Neuronal stem cell (in vitro differentiated cells): ENCODE results near the gene RPS21.

Experiments
- DNase-seq: peaks from one replicate; pipeline ENCODE4 v3.0.0-alpha.2; 2013; ENCODE audit warnings: low spot score
- H2AFZ ChIP-seq: one replicate; pipeline ENCODE4 v1.6.1; 2013; ENCODE audit warnings: mild to moderate bottlenecking, low read length, inconsistent platforms
- H2AK5ac ChIP-seq: 2 replicates; pipeline ENCODE4 v1.6.1; 2013; ENCODE audit warnings: low read depth, mild to moderate bottlenecking, inconsistent platforms, low read length, moderate library complexity, mixed read lengths
- H2BK120ac ChIP-seq: 2 replicates; pipeline ENCODE4 v1.6.1; 2013; ENCODE audit warnings: low read depth, mild to moderate bottlenecking, inconsistent platforms, low read length, moderate library complexity, mixed read lengths
- H2BK12ac ChIP-seq: one replicate; pipeline ENCODE4 v1.6.1; 2013; ENCODE audit warnings: low read length, inconsistent platforms
- H2BK15ac ChIP-seq: 2 replicates; pipeline ENCODE4 v1.6.1; 2013; ENCODE audit warnings: mild to moderate bottlenecking, low read length, inconsistent platforms, mixed read lengths
- H2BK5ac ChIP-seq: one replicate; pipeline ENCODE4 v1.6.1; 2013; ENCODE audit warnings: inconsistent platforms, mild to moderate bottlenecking, low read length, moderate library complexity
- H3K14ac ChIP-seq: one replicate; pipeline ENCODE4 v1.6.1; 2013; ENCODE audit warnings: low read length, inconsistent platforms
- H3K18ac ChIP-seq: 2 replicates; pipeline ENCODE4 v1.6.1; 2013; ENCODE audit warnings: low read length, inconsistent platforms
- H3K23ac ChIP-seq: 2 replicates; pipeline ENCODE4 v1.6.1; 2013; ENCODE audit warnings: low read depth, mild to moderate bottlenecking, mixed read lengths, low read length, inconsistent platforms; ENCODE audit not compliant: poor library complexity
- H3K27ac ChIP-seq: replicated peaks from 3 replicates; pipeline ENCODE4 v1.5.1; 2013; ENCODE audit warnings: low read length, inconsistent platforms
- H3K27me3 ChIP-seq, 3 experiments: 2 replicates each; pipeline ENCODE4 v1.6.1; 2013; ENCODE audit warnings: low read length in 3 of 3, mild to moderate bottlenecking in 2 of 3, inconsistent platforms in 1 of 3, low read depth in 1 of 3, mixed read lengths in 1 of 3, moderate library complexity in 1 of 3; ENCODE audit not compliant: control insufficient read depth in 3 of 3, insufficient read depth in 3 of 3
- H3K36me3 ChIP-seq, 2 donors: replicated peaks in 1 of 2; 2 replicates each; pipeline ENCODE4 v1.6.1; 2013; ENCODE audit warnings: low read length in 2 of 2; ENCODE audit not compliant: control insufficient read depth in 2 of 2, insufficient read depth in 2 of 2
- H3K4ac ChIP-seq: 2 replicates; pipeline ENCODE4 v1.6.1; 2013; ENCODE audit warnings: inconsistent platforms, mild to moderate bottlenecking, low read length, moderate library complexity
- H3K4me1 ChIP-seq, 2 donors: 1 replicate in 1 of 2; 2 replicates in 1 of 2; pipeline ENCODE4 v1.6.1; 2013; ENCODE audit warnings: low read length in 2 of 2, low read depth in 1 of 2; ENCODE audit not compliant: control insufficient read depth in 2 of 2, insufficient read depth in 1 of 2
- H3K4me2 ChIP-seq: one replicate; pipeline ENCODE4 v1.6.1; 2013; ENCODE audit warnings: mild to moderate bottlenecking, low read length, inconsistent platforms; ENCODE audit not compliant: insufficient read depth, poor library complexity, severe bottlenecking
- H3K4me3 ChIP-seq, 2 donors: 2 replicates each; pipeline ENCODE4 v1.5.1; 2013; ENCODE audit warnings: low read length in 2 of 2, mild to moderate bottlenecking in 2 of 2, inconsistent platforms in 1 of 2, moderate library complexity in 1 of 2
- H3K79me1 ChIP-seq: one replicate; pipeline ENCODE4 v1.6.1; 2013; ENCODE audit warnings: low read depth, mild to moderate bottlenecking, inconsistent platforms, low read length, moderate library complexity
- H3K9ac ChIP-seq: one replicate; pipeline ENCODE4 v1.6.1; 2013; ENCODE audit warnings: mild to moderate bottlenecking, low read depth, low read length, inconsistent platforms; ENCODE audit not compliant: poor library complexity
- H3K9me3 ChIP-seq, 2 donors: replicated peaks in 1 of 2; 2 replicates each; pipeline versions ENCODE3 to v1.6.1; 2013; ENCODE audit warnings: low read length in 2 of 2, mild to moderate bottlenecking in 2 of 2, inconsistent platforms in 1 of 2, low read depth in 1 of 2, mixed read lengths in 1 of 2, moderate library complexity in 1 of 2; ENCODE audit not compliant: control insufficient read depth in 2 of 2, insufficient read depth in 1 of 2
- H4K8ac ChIP-seq: one replicate; pipeline ENCODE4 v1.6.1; 2013; ENCODE audit warnings: low read depth, mild to moderate bottlenecking, inconsistent platforms, low read length, moderate library complexity
- H4K91ac ChIP-seq: one replicate; pipeline ENCODE4 v1.6.1; 2013; ENCODE audit warnings: low read length, low read depth, mild to moderate bottlenecking, inconsistent platforms; ENCODE audit not compliant: poor library complexity
- WGBS, 2 donors: extraction: QIAGEN DNeasy Blood & Tissue Kit; methylation state at CpG; one replicate each; pipeline ENCODE4 v1.1.7; 2013; ENCODE audit warnings: missing lambda C conversion rate in 2 of 2, mixed read lengths in 1 of 2; ENCODE audit not compliant: insufficient read length in 2 of 2, insufficient replicate concordance in 1 of 2; ENCODE audit errors: extremely low coverage in 2 of 2; 5-methylcytosine and 5-hydroxymethylcytosine counted together

The RPS21 gene

DNA sequence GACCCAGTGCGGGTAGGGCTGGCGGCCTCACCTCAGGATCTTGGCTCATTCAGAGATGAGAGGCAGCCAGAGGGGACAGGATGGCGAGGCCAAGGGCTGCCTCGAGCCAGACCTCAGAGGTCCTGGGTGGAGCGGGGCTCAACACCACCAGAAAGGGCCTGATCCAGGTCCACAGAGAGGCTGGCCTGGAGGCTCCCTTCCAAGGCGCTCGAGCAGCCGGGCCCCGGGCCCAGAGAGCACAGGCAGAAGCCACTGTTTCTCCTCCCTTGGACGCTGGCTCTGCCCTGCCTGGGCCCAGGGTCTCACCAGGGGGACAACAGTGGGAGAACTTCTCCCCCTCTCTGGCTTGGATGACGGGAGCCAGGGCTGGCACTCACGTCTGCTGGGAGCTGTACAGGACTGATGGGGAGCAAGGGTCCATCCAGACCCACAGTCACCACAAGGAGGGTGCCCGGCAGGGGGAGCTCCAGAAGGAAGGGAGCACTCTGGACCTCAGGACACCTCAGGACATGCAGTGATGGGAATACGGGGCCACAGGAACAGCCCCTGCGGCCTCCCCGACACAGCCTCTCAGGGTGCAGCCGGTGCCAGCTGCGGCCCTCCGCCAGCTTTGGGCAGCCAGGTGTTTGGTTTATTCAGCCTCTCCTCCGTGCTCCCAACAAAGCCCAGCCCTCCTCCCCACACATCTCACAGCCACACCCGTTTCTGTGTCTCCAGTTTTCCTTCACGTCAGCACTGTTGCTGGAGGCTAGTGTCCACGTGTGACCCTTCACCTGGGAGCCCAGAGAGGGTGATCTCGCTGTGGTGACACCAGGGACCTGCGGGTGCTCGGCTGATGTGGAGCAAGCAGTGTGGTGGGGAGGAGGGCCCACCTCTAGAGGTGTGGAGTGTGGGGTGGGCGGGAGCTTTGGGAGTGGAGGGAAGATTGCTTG, 8.7 kb downstream of the RPS21 start:
- Histone ChIP-seq H4K8ac (no peak overlapping the region), H2BK5ac (peak overlapping the region; percentile 19), H3K79me1 (peaks cover 21% of the 10 kb centered on the region), H3K4me3 (no peak overlapping the region), H3K9me3 (peaks cover 0 to 2% of the 10 kb centered on the region in 2 donors), H3K4ac (no peak overlapping the region), H3K4me1 (no peaks in the 10 kb centered on the region), H3K14ac (no peak overlapping the region), H4K91ac (no peak overlapping the region), H2BK15ac (no peak overlapping the region), H3K27me3 (no peaks in the 10 kb centered on the region), H3K9ac (no peak overlapping the region), H2BK12ac (no peak overlapping the region), H3K23ac (no peak overlapping the region), H3K27ac (no peak overlapping the region), H3K18ac (no peak overlapping the region), H2AFZ (no peak overlapping the region), H3K4me2 (no peak overlapping the region), H3K36me3 (peaks cover 45 to 49% of the 10 kb centered on the region in 2 donors), H2AK5ac (no peak overlapping the region), H2BK120ac (no peak overlapping the region)
- no peak for DNase-seq
- WGBS, 2 donors, result no CpG with 5 or more reads among the region's 27 CpGs

DNA sequence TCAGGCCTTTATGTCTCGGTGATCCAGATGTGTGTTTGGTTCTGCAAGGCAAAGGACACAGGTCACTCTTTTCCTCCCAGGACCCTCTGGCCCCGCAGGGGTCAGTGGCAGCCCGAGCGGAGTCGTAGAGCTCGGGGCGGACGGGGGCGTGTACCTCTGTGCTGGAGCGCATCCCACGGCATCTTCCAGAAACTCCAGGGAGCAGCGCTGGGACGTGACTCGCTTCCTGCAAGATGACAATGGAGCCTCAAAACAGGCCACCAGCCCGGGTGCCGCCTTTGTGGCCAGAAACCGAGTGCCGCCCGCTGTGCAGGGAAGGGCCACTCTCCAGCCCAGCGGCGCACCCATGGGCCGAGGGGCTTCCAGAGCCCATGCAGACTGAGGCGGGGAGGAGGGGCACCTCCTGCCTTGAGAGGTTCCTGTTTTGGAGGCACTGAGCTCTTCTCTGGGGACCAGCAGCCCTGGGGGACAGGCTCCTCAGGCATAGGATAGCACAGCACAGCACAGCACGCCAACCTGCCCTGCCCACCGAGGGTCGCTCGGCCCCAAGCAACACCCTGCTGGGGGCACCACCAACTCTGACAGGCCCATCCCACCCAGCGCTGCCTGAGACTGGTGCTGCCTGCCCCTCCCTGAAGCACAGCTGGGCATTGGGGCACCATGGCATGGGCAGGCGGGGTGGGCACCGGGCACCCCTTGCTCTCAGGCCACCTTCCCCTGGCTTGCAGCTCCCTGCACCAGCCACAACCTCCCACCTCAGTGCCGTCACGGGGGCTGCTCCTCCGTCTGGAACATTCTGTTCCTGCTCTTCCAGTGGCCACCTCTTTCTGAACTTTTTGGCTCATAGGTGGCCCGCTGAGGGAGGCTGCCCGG, 9.7 kb downstream of the RPS21 start:
- Histone ChIP-seq H3K4me2 (no peak overlapping the region), H3K18ac (no peak overlapping the region), H2AK5ac (no peak overlapping the region), H2BK15ac (no peak overlapping the region), H3K9me3 (peaks cover 0 to 2% of the 10 kb centered on the region in 2 donors), H2BK120ac (no peak overlapping the region), H4K8ac (no peak overlapping the region), H3K23ac (peak overlapping the region; percentile 20), H3K4me1 (peaks cover 0 to 2% of the 10 kb centered on the region in 2 donors), H3K14ac (no peak overlapping the region), H3K27ac (no peak overlapping the region), H3K36me3 (peaks cover 39 to 40% of the 10 kb centered on the region in 2 donors), H3K4ac (no peak overlapping the region), H3K9ac (no peak overlapping the region), H3K79me1 (peaks cover 23% of the 10 kb centered on the region), H2AFZ (no peak overlapping the region), H3K4me3 (peak overlapping the region in 1 of 2 donors; percentile 32), H3K27me3 (no peaks in the 10 kb centered on the region), H2BK5ac (peak overlapping the region; percentile 19), H2BK12ac (peak overlapping the region; percentile 22), H4K91ac (no peak overlapping the region)
- no peak for DNase-seq
- WGBS, 2 donors, result no CpG with 5 or more reads among the region's 35 CpGs

- peaks cover 30 to 31% of the 10 kb centered on the region in 2 donors for H3K36me3 ChIP-seq
- peak overlapping the region; percentile 43 for H3K23ac ChIP-seq
- WGBS, 2 donors, result no CpG with 5 or more reads among the region's 19 CpGs
- H4K8ac ChIP-seq, result peak overlapping the region; percentile 65
- H3K9ac ChIP-seq, result peak overlapping the region; percentile 70
- no peak overlapping the region for H3K27ac ChIP-seq
- H2BK15ac ChIP-seq, result no peak overlapping the region
- peaks cover 0 to 2% of the 10 kb centered on the region in 2 donors for H3K4me1 ChIP-seq
- no peak overlapping the region for H2BK120ac ChIP-seq
- no peak overlapping the region for H2BK5ac ChIP-seq
- H3K9me3 ChIP-seq, result peaks cover 0 to 2% of the 10 kb centered on the region in 2 donors
- no peak overlapping the region for H3K18ac ChIP-seq
- DNase-seq, result no peak
- H3K27me3 ChIP-seq, result no peaks in the 10 kb centered on the region
- peak overlapping the region; percentile 94 for H2BK12ac ChIP-seq
- H4K91ac ChIP-seq, result no peak overlapping the region
- H3K4ac ChIP-seq, result no peak overlapping the region
- H3K4me2 ChIP-seq, result no peak overlapping the region
- no peak overlapping the region for H3K14ac ChIP-seq
- H2AFZ ChIP-seq, result no peak overlapping the region
- no peak overlapping the region for H2AK5ac ChIP-seq
- peaks cover 25% of the 10 kb centered on the region for H3K79me1 ChIP-seq
- H3K4me3 ChIP-seq, result peak overlapping the region in 1 of 2 donors; percentile 49
Observed at GRCh38 chr20:62398120-62398821, 11.4 kb downstream of the RPS21 start.
